ENCODE measurements around the gene PITPNM3. TPM values are rescaled to one million over a fixed set of nuclear protein-coding genes. Genes with fewer than 3 reads are reported as not detected.
A peak's percentile ranks its signal among the peaks of the same experiment; 100 is the strongest.

PITPNM3 gene
- total RNA-seq, 1 donor from 2014 or later, result 2.8 TPM

DNA sequence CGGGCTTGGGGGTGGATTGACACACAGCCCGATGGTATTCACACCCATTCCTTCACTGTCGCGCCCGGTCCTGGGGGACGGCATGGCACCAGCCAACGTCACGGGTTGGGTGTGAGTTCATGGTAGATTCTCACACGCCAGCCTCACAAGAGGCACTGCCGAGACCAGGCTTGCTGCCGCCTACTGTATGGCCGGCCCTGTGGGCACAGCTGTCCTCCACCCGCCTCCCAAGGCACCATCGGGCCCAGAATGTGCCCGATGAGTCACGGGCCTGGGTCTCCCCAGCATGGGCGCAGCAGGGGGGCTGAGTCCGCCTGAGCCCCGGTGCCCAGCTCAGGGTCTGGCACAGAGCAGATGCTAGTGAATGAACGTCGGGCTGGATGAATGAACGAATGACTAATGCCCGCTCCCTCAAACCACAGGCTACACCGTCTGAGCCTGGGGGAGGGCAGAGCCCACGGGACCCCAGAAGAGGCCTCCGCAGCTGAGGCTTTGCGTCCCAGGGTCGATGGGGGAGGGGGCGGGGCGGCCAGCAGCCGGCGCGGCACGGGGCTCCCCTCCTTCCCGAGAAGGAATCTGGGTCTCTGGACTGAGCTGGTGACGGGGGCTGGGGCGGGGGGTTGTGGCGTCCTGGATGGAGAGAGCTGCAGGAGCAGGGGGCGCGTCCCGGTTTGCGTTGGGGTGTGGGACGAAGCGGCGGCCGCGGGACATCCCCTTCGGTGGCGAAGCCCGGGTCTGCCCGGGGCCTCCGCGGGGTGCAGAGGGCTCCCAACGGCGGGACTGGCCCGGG is 829 bp downstream of the PITPNM3 start:
- Mint-ChIP-seq H3K4me3 (ENCODE audit: low read depth) (peak overlapping the region; percentile 75), H3K27me3 (peaks cover 65% of the 10 kb centered on the region), H3K4me1 (ENCODE audit: low read depth) (peaks cover 13% of the 10 kb centered on the region), H3K27ac (no peak overlapping the region), H3K9me3 (ENCODE audit: low read depth) (no peaks in the 10 kb centered on the region), H3K36me3 (ENCODE audit: insufficient read depth) (no peaks in the 10 kb centered on the region)
- TF ChIP-seq, protein P1, sequence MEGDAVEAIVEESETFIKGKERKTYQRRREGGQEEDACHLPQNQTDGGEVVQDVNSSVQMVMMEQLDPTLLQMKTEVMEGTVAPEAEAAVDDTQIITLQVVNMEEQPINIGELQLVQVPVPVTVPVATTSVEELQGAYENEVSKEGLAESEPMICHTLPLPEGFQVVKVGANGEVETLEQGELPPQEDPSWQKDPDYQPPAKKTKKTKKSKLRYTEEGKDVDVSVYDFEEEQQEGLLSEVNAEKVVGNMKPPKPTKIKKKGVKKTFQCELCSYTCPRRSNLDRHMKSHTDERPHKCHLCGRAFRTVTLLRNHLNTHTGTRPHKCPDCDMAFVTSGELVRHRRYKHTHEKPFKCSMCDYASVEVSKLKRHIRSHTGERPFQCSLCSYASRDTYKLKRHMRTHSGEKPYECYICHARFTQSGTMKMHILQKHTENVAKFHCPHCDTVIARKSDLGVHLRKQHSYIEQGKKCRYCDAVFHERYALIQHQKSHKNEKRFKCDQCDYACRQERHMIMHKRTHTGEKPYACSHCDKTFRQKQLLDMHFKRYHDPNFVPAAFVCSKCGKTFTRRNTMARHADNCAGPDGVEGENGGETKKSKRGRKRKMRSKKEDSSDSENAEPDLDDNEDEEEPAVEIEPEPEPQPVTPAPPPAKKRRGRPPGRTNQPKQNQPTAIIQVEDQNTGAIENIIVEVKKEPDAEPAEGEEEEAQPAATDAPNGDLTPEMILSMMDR (IDR thresholded peaks at IDR 0.05; ENCODE audit: unreplicated experiment), result no peak
- no peak for DNase-seq (ENCODE audit: low spot score, unreplicated experiment)

DNA sequence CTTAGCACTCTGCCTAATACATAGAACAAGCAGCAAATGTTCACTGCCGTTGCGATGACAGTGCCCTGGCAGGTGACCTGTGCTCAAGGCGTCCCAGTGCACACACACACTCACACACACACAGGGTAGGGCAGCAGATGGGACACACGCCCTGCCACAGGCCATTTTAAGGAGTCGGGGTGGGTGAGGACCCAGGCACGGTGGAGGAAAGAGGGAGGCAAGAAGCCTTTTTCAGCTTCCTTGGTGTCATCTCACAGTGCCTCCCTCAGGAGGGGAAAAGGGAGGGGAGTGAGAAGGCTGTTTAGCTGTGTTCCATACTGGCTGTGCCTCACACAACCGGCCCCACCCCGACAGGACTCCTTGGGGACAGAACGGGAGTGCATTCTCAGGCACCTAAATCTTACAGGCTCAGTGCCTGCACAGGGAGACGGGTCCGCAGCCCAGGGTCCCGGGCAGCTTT is 1.5 kb downstream of the PITPNM3 start:
- Mint-ChIP-seq H3K27ac (peak overlapping the region; percentile 86), H3K4me3 (ENCODE audit: low read depth) (peak overlapping the region; percentile 75), H3K36me3 (ENCODE audit: insufficient read depth) (no peaks in the 10 kb centered on the region), H3K27me3 (peaks cover 60% of the 10 kb centered on the region), H3K9me3 (ENCODE audit: low read depth) (no peaks in the 10 kb centered on the region), H3K4me1 (ENCODE audit: low read depth) (peaks cover 13% of the 10 kb centered on the region)
- TF ChIP-seq, protein P1 (IDR thresholded peaks at IDR 0.05; ENCODE audit: unreplicated experiment), result no peak
- DNase-seq (ENCODE audit: low spot score, unreplicated experiment), result no peak

DNA sequence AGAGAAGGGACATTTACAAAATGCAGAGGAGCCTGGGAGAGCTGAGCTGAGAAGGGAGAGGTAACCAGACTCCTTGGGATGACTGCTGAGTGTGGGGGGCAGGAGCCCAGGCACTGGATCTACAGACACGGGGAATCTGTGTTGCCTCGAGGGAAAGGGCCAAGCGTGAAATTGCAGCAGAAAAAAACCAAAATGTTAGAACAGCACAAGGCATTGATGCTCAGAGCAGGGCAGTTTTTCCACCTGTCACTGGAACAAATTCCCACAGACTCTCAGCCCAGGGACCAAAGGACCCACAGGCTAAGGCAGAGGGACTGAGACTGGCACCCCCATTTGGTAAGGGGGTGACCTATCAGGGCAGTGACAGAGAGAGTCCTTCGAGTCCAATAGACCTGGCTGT is 2.0 kb downstream of the PITPNM3 start:
- Mint-ChIP-seq H3K27me3 (peaks cover 56% of the 10 kb centered on the region), H3K36me3 (ENCODE audit: insufficient read depth) (no peaks in the 10 kb centered on the region), H3K9me3 (ENCODE audit: low read depth) (no peaks in the 10 kb centered on the region), H3K4me3 (ENCODE audit: low read depth) (peak overlapping the region; percentile 75), H3K27ac (no peak overlapping the region), H3K4me1 (ENCODE audit: low read depth) (peaks cover 13% of the 10 kb centered on the region)
- TF ChIP-seq, protein P1 (IDR thresholded peaks at IDR 0.05; ENCODE audit: unreplicated experiment), result no peak
- DNase-seq (ENCODE audit: low spot score, unreplicated experiment), result no peak

DNA sequence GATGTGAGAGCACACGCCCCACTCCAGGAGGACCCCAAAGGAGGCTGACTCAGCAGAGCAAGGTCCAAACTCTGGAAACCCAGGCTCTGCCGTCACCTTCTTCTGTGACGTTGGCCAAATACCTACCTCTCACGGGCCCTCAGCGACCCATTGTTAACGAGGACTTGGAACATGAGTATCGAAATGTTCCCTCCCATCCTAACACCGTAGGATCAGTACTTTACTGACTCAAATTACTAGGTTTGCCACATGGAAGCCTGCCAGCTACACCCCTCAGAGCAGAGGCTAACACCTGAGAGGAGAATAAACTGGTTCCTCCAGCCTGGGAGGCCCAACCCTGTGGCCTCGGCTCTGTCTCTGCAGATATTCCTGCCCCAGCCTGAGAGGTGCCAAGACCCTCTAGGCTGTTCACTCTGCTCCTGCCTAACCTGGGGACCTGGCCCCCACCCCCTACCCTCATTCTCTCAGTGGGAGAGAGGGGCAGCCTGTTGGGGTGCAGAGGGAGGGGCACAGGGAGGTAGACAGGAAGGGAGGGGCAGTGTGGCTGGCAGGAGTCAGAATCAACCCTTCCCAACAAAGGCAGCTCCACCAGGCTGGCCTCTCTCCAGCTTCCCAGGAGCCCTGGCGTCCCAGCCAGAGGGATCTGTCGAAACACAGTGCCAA is 4.4 kb downstream of the PITPNM3 start:
- H3K4me3 Mint-ChIP-seq (ENCODE audit: low read depth), result no peak overlapping the region
- H3K27ac Mint-ChIP-seq, result no peak overlapping the region
- no peak for DNase-seq (ENCODE audit: low spot score, unreplicated experiment)
- no peaks in the 10 kb centered on the region for H3K9me3 Mint-ChIP-seq (ENCODE audit: low read depth)
- H3K4me1 Mint-ChIP-seq (ENCODE audit: low read depth), result peaks cover 10% of the 10 kb centered on the region
- peaks cover 42% of the 10 kb centered on the region for H3K27me3 Mint-ChIP-seq
- TF ChIP-seq, protein P1 (IDR thresholded peaks at IDR 0.05; ENCODE audit: unreplicated experiment), result no peak
- no peaks in the 10 kb centered on the region for H3K36me3 Mint-ChIP-seq (ENCODE audit: insufficient read depth)

DNA sequence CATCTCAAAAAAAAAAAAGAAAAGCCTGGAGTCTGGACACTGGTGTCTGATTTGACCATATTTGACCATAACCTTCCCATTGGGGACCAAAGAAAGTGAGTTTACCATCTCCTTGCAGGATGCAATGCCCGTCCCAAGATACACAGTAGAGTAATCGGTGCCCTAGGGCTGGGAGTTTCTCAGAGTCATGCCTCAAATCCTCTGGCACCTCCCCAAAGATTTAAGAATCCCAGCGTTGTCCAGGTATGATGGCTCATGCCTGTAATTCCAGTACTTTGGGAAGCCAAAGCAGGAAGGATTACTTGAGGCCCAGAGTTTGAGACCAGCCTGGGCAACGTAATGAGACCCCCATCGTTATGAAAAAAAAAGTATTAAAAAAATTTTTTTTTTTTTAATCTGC is 5.0 kb downstream of the PITPNM3 start:
- TF ChIP-seq, protein P1 (IDR thresholded peaks at IDR 0.05; ENCODE audit: unreplicated experiment), result no peak
- no peak overlapping the region for H3K27ac Mint-ChIP-seq
- peaks cover 7% of the 10 kb centered on the region for H3K4me1 Mint-ChIP-seq (ENCODE audit: low read depth)
- DNase-seq (ENCODE audit: low spot score, unreplicated experiment), result no peak
- H3K36me3 Mint-ChIP-seq (ENCODE audit: insufficient read depth), result no peaks in the 10 kb centered on the region
- H3K27me3 Mint-ChIP-seq, result peaks cover 39% of the 10 kb centered on the region
- no peak overlapping the region for H3K4me3 Mint-ChIP-seq (ENCODE audit: low read depth)
- no peaks in the 10 kb centered on the region for H3K9me3 Mint-ChIP-seq (ENCODE audit: low read depth)
